Prostate gland (tissue), 2 donors: ENCODE results near the gene UBAC2.

Experiments used
- CTCF ChIP-seq, 4 experiments: fragments of 200-600 bp in 2 of 4; fragments of 450-650 bp in 2 of 4; sonication (generic) in 2 of 4; IDR thresholded peaks; 1 replicate in 3 of 4; 2 replicates in 1 of 4; pipeline ENCODE4 v1.5.1; 2016 to 2019; ENCODE audit warnings: antibody characterized with exemption in 4 of 4, mild to moderate bottlenecking in 2 of 4, moderate library complexity in 2 of 4
- POLR2A ChIP-seq: fragments of 450-650 bp; IDR thresholded peaks from one replicate; pipeline ENCODE4 v1.6.1; 2016; ENCODE audit warnings: antibody characterized with exemption, mild to moderate bottlenecking
- POLR2AphosphoS5 ChIP-seq: sonication (generic); formaldehyde crosslinking; IDR thresholded peaks from one replicate; pipeline ENCODE4 v1.6.1; 2017; ENCODE audit warnings: antibody characterized with exemption

- TF ChIP-seq POLR2A: no peak
- no peak for TF ChIP-seq CTCF (IDR thresholded peaks at IDR 0.05)
- TF ChIP-seq POLR2AphosphoS5: no peak
Measured at GRCh38 chr13:99293178-99293577, 92.5 kb downstream of the UBAC2 start.
